Measurements from ENCODE around the gene DHDDS. TPM values are rescaled to one million over a fixed set of nuclear protein-coding genes. Genes with fewer than 3 reads are reported as not detected.
"Not testable (repeated sequence)": the region's sequence is repeated elsewhere in the genome, so short reads cannot be mapped to it uniquely, and the experiment has no call there.

Gene DHDDS, protein sequence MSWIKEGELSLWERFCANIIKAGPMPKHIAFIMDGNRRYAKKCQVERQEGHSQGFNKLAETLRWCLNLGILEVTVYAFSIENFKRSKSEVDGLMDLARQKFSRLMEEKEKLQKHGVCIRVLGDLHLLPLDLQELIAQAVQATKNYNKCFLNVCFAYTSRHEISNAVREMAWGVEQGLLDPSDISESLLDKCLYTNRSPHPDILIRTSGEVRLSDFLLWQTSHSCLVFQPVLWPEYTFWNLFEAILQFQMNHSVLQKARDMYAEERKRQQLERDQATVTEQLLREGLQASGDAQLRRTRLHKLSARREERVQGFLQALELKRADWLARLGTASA
- 30.5 and 43.0 TPM in 2 replicates for total RNA-seq (ENCODE audit: low replicate concordance)

DNA sequence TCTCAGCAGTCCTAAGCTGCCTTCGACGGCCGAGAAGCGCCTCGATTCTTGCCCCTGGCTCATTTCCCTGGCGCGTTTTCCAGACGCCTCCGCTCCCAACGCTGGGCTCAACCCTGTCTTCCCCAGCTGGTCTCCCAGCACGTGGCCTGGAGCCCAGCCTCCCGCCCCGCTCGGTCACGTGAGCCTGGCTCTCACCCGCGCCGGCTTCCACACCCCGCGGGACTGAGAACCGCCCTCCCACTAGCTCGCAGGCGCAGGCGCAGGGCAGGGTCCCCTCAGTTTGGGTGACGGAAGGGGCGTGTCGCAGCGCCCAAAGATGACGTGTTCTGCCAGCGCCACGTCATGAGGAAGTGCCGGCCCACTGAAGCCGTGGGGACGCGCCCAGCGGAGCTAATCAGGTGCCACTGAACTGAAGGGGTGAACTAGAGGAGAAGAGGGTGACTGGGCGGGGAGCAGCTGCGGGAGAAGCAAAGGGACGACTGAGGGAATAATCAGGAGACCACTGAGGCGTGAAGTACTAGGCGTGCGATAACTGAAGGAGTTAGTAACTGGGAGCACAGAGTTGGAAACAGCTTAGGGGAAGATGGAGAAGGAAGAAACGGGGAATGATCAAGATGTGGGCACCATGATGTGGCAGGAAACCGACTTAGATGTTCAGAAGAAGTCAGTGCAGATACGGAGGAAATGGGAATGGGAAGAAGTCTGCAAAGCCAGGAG is at the start of gene DHDDS:
TSS of gene DHDDS (plus strand) at position 343 of the 717 bp plus-strand sequence. CDS start 625 bp downstream, outside the sequence.
- H3K36me3 Mint-ChIP-seq, result peaks cover 2% of the 10 kb centered on the region
- TF ChIP-seq EZH2phosphoT487 (IDR thresholded peaks at IDR 0.05), result no peak
- TF ChIP-seq EZH2 (IDR thresholded peaks at IDR 0.05), result no peak
- TF ChIP-seq, protein P1, sequence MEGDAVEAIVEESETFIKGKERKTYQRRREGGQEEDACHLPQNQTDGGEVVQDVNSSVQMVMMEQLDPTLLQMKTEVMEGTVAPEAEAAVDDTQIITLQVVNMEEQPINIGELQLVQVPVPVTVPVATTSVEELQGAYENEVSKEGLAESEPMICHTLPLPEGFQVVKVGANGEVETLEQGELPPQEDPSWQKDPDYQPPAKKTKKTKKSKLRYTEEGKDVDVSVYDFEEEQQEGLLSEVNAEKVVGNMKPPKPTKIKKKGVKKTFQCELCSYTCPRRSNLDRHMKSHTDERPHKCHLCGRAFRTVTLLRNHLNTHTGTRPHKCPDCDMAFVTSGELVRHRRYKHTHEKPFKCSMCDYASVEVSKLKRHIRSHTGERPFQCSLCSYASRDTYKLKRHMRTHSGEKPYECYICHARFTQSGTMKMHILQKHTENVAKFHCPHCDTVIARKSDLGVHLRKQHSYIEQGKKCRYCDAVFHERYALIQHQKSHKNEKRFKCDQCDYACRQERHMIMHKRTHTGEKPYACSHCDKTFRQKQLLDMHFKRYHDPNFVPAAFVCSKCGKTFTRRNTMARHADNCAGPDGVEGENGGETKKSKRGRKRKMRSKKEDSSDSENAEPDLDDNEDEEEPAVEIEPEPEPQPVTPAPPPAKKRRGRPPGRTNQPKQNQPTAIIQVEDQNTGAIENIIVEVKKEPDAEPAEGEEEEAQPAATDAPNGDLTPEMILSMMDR (IDR thresholded peaks at IDR 0.05), result no peak
- peaks cover 40% of the 10 kb centered on the region for H3K4me1 Mint-ChIP-seq
- H3K27me3 ChIP-seq, result no peaks in the 10 kb centered on the region
- no peak within 1 kb of the TSS for H2AFZ ChIP-seq (replicated peaks)
- H3K4me1 ChIP-seq, result peaks cover 46% of the 10 kb centered on the region
- H3K4me3 ChIP-seq, result peak within 1 kb of the TSS; percentile 64
- H3F3A ChIP-seq (ENCODE audit: low read depth), result peaks cover 55% of the 10 kb centered on the region
- peaks cover 53% of the 10 kb centered on the region for H3K79me2 ChIP-seq (ENCODE audit: low read depth)
- H3K27ac ChIP-seq, result peak within 1 kb of the TSS; percentile 99
- peak within 1 kb of the TSS; percentile 84 for H3K4me2 ChIP-seq
- no peaks in the 10 kb centered on the region for H3K36me3 ChIP-seq
- peak; percentile 97 for DNase-seq (ENCODE audit: low spot score)
- H3K27ac Mint-ChIP-seq, result peak within 1 kb of the TSS; percentile 93
- no peaks in the 10 kb centered on the region for H3K9me3 ChIP-seq (ENCODE audit: low read depth)
- peaks cover 16% of the 10 kb centered on the region for H4K20me1 ChIP-seq (ENCODE audit: low read depth)
- H3K4me3 Mint-ChIP-seq, result peak within 1 kb of the TSS; percentile 99
- peaks cover 2% of the 10 kb centered on the region for H3K27me3 Mint-ChIP-seq (ENCODE audit: insufficient read depth, low read depth)
- H3K9ac ChIP-seq, result peak within 1 kb of the TSS; percentile 6
- H3K9me3 Mint-ChIP-seq, result no peaks in the 10 kb centered on the region

DNA sequence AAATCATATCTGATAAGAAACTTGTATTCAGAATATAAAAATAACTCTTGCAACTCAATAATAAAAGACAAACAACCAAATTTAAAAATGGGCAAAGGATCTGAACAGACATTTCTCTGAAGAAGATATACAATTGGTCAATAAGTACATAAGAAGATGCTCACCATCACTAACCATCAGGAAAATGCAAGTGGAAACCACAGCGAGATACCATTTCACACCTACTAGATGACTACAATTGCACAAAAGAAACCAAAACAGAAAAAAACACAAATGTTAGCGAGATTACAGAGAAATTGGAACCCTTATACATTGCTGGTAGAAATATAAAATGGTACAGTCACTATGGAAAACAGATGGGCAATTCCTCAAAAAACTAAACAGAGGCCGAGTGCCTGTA is 48.0 kb upstream of the DHDDS start:
- Mint-ChIP-seq H3K27ac (no peak overlapping the region), H3K9me3 (no peaks in the 10 kb centered on the region), H3K4me1 (peaks cover 11% of the 10 kb centered on the region), H3K36me3 (no peaks in the 10 kb centered on the region), H3K27me3 (ENCODE audit: insufficient read depth, low read depth) (peaks cover 2% of the 10 kb centered on the region), H3K4me3 (no peak overlapping the region)
- Histone ChIP-seq H3K4me2 (no peak overlapping the region), H3K9me3 (ENCODE audit: low read depth) (no peaks in the 10 kb centered on the region), H2AFZ (replicated peaks) (no peak overlapping the region), H3K27me3 (no peaks in the 10 kb centered on the region), H3K79me2 (ENCODE audit: low read depth) (no peaks in the 10 kb centered on the region), H3K4me3 (no peak overlapping the region), H3F3A (ENCODE audit: low read depth) (peaks cover 5% of the 10 kb centered on the region), H4K20me1 (ENCODE audit: low read depth) (no peaks in the 10 kb centered on the region), H3K36me3 (no peaks in the 10 kb centered on the region), H3K4me1 (peaks cover 4% of the 10 kb centered on the region), H3K9ac (no peak overlapping the region), H3K27ac (no peak overlapping the region)
- DNase-seq (ENCODE audit: low spot score), result no peak
- no peak for TF ChIP-seq EZH2phosphoT487 (IDR thresholded peaks at IDR 0.05)
- TF ChIP-seq, protein P1 (IDR thresholded peaks at IDR 0.05), result no peak
- no peak for TF ChIP-seq EZH2 (IDR thresholded peaks at IDR 0.05)

DNA sequence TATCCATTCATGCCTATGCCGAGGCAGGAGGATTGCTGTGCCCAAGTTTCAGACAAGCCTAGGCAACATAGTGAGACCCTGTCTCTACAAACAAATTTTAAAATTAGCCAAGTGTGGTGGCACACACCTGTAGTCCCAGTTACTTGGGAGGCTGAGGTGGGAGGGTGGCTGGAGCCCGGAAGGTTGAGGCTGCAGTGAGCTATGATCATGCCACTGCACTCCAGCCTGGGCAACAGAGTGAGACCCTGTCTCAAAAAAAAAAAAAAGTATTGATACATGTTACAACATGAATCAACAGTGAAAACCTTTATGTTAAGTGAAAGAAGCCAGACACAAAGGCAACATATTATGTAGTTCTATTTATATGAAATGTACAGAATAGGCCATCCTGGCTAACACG is 47.1 kb upstream of the DHDDS start:
- not testable (repeated sequence) for H2AFZ ChIP-seq (replicated peaks); H3K36me3 ChIP-seq; H3K4me3 ChIP-seq; H3K4me3 Mint-ChIP-seq; H4K20me1 ChIP-seq (ENCODE audit: low read depth); H3K9me3 Mint-ChIP-seq; H3K9me3 ChIP-seq (ENCODE audit: low read depth); H3K4me1 ChIP-seq; H3K27me3 Mint-ChIP-seq (ENCODE audit: insufficient read depth, low read depth); H3K36me3 Mint-ChIP-seq; H3K27ac ChIP-seq; DNase-seq (ENCODE audit: low spot score); H3K79me2 ChIP-seq (ENCODE audit: low read depth); H3K4me2 ChIP-seq; H3K27ac Mint-ChIP-seq; H3K27me3 ChIP-seq; H3F3A ChIP-seq (ENCODE audit: low read depth); H3K9ac ChIP-seq
- peaks cover 18% of the 10 kb centered on the region for H3K4me1 Mint-ChIP-seq

DNA sequence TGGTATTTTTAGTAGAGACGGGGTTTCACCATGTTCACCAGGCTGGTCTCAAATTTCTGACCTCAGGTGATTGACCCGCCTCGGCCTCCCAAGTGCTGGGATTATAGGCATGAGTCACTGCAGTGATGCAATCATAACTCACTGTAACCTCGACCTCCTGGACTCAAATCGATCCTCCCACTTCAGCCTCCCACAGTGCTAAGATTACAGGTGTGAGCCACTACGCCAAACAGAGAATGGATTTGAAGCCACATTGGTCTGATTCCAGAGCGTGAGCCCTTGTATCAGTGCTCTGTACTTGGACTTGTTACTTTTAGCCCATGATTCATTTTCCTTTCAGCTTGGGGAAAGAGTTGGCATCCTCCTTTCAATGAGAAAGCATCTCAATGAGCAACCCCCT is 44.7 kb upstream of the DHDDS start:
- Histone ChIP-seq H3K4me3 (no peak overlapping the region), H3K27me3 (no peaks in the 10 kb centered on the region), H3K4me1 (peaks cover 15% of the 10 kb centered on the region), H3K4me2 (no peak overlapping the region), H3K9me3 (ENCODE audit: low read depth) (no peaks in the 10 kb centered on the region), H4K20me1 (ENCODE audit: low read depth) (no peaks in the 10 kb centered on the region), H3K36me3 (no peaks in the 10 kb centered on the region), H3F3A (ENCODE audit: low read depth) (peaks cover 5% of the 10 kb centered on the region), H2AFZ (replicated peaks) (no peak overlapping the region), H3K9ac (no peak overlapping the region), H3K79me2 (ENCODE audit: low read depth) (no peaks in the 10 kb centered on the region), H3K27ac (no peak overlapping the region)
- no peak for DNase-seq (ENCODE audit: low spot score)
- H3K4me3 Mint-ChIP-seq, result no peak overlapping the region
- H3K9me3 Mint-ChIP-seq, result no peaks in the 10 kb centered on the region
- peaks cover 6% of the 10 kb centered on the region for H3K27me3 Mint-ChIP-seq (ENCODE audit: insufficient read depth, low read depth)
- no peaks in the 10 kb centered on the region for H3K36me3 Mint-ChIP-seq
- no peak overlapping the region for H3K27ac Mint-ChIP-seq
- peaks cover 33% of the 10 kb centered on the region for H3K4me1 Mint-ChIP-seq
- TF ChIP-seq, protein P1 (IDR thresholded peaks at IDR 0.05), result no peak
- TF ChIP-seq EZH2phosphoT487 (IDR thresholded peaks at IDR 0.05) (no peak), EZH2 (IDR thresholded peaks at IDR 0.05) (no peak)
